CD4-positive, alpha-beta T cell treated with Interleukin-15 for 4 hours (primary cell): ENCODE data around the gene TDP2.
"Not testable (repeated sequence)": the region's sequence is repeated elsewhere in the genome, so short reads cannot be mapped to it uniquely, and the experiment has no call there.

Source experiments
- DNase-seq: peaks from one replicate; pipeline ENCODE4 v3.0.0-alpha.2; 2020; ENCODE audit warnings: low spot score

The TDP2 gene

DNA sequence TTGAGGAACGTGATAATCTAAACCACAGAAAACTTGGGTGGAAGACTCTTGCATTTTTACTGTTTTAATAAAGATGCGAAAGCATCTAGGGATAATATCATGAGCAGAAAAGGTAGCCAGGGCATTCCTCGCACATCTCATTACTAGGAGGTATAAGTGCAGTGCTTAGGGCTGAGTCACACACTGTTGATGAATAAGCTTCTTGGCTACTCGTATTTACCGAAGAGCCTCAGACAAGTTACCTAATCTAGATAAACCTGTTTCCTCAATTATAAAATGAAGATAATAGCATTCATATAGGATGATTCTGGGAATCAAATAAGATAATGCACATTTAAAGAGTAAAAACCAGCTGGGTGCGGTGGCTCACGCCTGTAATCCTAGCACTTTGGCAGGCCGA is 19.9 kb downstream of the TDP2 start:
- no peak for DNase-seq

GRCh38 chr6:24644377-24644776 is 22.3 kb downstream of the TDP2 start:
- no peak for DNase-seq

DNA sequence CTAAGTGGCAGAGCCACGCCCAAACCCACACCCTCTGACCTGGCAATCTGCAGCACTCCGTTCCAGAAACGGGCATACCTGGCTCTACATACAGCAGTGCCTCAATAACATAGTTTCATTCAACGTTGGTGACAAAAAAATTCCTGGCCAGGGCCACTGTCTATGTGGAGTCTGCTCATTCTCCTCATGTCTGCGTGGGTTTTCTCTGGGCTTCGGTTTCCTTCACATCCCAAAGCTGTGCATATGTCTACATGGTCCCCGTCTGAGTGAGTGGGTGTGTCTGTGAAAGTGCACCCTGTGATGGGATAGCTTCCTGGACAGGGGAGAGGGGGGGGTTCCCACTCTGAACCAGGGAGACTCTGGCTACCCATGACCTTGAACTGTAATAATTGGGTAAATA is 22.8 kb downstream of the TDP2 start:
- DNase-seq: no peak

DNA sequence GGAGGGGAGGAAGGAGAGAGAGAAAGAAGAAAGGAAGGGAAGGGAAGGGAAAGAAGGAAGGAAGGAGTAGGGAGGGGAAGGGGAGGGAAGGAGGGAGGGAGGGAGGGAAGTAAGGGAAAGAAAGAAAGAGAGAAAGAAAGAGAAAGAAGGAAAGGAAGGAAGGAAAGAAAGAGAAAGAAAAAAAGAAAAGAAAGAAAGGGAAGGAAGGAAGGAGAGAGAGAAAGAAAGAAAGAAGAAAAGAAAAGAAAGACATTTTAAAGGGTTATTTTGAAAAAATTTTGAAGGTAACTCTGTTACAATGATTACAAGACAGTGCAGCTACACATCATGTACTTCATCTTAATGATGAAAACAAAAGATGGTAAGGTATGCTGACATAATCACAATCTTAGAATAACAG is 24.6 kb downstream of the TDP2 start:
- no peak for DNase-seq

DNA sequence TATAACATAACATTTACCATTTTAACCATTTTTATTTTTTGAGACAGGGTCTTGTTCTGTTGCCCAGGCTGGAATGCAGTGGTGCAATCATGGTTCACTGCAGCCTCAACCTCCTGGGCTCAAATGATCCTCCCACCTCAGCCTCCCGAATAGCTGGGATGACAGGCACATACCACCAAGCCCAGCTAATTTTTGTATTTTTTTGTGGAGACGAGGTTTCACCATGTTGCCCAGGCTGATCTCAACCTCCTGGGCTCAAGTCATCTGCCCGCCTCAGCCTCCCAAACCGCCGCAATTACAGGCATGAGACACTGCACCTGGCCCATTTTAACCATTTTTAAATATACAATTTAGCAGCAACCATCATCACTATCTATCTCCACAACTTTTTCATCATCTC is 26.1 kb downstream of the TDP2 start:
- DNase-seq: not testable (repeated sequence)

DNA sequence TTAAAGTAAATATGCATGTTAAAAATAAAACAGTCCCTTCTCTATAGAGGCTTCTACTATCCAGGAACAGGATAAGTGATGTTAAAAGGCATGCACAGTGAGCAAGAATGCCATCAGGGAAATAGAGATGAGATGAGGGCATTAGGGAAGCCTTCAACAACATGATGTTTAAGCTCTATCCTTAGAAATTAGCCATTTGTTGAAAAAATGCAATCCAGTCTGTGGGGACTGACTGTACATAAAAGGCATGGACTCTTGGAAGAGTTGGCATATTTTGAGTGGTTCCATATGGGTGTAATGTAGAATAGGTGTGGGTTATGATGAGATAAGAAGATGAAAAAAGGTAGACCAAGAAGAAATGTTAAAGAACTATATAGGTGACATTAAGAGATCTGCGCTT is 26.5 kb downstream of the TDP2 start:
- DNase-seq: no peak

- no peak for DNase-seq
Observed at GRCh38 chr6:24636681-24637080, 30.0 kb downstream of the TDP2 start.

DNA sequence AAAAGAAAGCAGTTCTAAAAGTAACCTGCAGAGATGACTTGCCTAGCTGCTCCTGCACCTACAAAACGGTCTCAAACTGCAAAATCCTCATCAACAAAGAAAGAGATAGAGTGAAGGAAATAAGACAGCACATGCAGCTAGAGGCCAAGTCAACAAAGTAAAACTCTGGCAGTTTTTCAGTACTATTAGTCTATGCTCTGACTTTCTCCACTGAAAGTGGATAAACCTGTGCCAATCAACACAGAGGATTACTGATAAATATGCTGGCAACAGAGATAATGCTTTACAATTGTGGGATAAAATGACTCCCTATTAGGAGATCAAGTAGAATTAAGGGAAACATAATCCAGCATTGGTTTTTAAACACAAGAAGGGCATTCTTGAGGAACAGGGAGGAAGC is 34.1 kb downstream of the TDP2 start:
- DNase-seq: no peak

DNA sequence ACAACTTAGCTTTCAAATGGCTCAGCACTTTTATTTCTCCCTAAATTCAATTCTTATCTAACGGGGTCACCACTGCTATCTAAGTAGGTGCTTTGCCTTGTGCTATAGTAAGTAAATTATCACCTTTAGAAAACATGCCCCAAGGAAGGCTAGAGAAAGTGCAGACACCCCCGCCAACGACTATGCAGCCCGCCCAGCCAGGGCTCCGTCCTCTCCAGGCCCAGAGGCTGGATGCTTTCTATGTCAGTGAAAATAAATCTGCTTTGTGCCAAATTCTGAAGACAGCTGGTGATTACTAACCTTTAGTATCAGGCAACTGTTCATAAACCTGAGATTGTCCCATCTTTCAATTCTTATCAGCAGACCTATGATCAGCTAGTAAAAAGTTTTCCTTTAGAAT is 35.0 kb downstream of the TDP2 start:
- DNase-seq: no peak

DNA sequence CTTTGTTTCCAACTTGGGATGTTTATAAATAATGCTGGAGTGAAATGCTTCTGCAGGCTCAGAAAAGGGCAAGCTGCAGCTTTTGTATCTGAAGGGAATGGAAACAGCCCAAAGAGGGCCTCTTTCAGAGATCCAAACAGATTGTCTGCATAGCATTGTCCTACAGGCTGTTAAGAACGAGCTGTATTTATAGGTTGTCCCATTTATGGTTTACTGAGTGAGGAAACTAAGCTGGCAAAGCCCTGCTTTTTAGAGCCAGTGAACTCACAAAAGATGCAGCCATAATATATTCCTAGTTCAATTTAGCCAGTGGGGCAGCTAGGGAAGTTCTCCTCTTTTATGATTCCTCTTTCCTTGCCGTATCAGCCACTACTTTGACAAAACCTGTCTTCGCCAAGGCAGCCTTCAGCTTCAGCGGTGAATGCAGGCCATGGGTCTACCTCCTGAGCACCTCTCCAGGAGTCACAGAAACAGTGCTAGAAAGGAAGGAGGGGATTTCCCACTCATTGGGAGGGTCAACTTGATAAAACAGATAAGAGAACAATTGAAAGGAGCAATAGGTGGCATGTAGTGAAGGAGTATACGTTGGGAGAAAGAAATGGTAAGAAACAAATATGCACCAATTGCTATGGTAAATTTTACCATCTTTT is 35.7 kb downstream of the TDP2 start:
- no peak for DNase-seq

GRCh38 chr6:24621626-24622289 is 44.9 kb downstream of the TDP2 start:
- no peak for DNase-seq

DNA sequence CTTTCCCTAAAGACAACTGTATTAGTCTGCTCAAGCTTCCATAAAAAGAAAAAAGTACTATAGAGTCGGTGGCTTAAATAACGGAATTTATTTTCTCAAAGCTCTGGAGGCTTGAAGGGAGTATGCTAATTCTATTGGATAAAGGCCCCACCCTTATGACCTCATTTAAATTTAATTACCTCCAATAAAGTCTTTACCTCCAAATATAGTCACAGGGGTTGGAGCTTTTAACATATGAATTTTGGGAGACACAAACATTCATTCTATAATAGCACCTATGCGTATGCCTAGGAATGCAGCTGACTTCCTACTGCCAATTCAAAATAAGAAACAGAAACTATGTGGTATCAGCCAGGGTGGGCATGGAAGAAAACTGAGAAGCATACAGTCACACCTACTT is 46.1 kb downstream of the TDP2 start:
- no peak for DNase-seq

- DNase-seq: no peak
Observed at GRCh38 chr6:24619661-24620060, 47.0 kb downstream of the TDP2 start.

- DNase-seq: no peak
Observed at GRCh38 chr6:24614648-24615047, 52.1 kb downstream of the TDP2 start.

DNA sequence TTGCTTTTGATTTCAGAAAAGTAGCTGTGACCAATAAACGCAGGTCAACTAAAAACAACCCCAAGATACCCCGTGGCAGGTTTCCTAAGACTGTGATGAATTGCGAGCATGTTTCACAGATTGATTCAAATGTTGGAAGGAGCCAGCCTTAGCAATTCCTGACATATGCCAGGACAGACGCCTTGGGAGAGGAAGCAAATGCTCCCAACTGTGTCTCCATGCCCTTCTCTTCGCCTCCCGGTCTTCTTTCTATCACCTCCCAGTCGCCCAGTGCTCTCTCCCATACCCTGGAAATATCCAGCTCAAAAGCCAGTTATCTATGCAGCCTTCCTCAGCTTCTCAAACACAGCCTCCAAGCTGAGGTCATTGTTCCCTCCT is 52.7 kb downstream of the TDP2 start:
- DNase-seq: no peak

- no peak for DNase-seq
Observed at GRCh38 chr6:24613361-24614042, 53.2 kb downstream of the TDP2 start.

GRCh38 chr6:24610672-24611071 is 56.0 kb downstream of the TDP2 start:
- DNase-seq: no peak

- DNase-seq: no peak
Observed at GRCh38 chr6:24607310-24608105, 59.2 kb downstream of the TDP2 start.

GRCh38 chr6:24606200-24606930 is 60.3 kb downstream of the TDP2 start:
- DNase-seq: no peak

DNA sequence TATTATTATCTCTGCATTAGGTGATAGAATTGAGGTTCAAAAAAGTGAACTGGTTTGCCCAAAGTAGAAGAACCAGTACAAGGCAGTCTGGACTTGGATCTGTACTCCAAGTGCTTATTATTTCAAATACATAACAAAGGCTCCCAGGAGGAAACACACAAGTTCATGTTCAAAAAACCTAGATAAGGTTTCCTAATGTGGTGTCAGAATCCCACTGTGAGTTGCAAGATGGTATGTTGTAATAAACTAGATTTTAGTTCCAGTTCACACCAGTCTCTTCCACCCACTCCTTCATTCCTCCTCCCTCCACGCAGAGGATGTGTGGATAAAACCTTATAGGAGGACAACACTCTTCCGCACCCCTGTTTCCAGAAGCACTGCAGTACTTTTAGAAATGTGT is 63.5 kb downstream of the TDP2 start:
- no peak for DNase-seq

GRCh38 chr6:24600903-24601302 is 65.8 kb downstream of the TDP2 start:
- no peak for DNase-seq
